GM19023 (cell line): ENCODE data around the gene TVP23A.
A peak's percentile ranks its signal among the peaks of the same experiment; 100 is the strongest.
"Not testable (repeated sequence)": the region's sequence is repeated elsewhere in the genome, so short reads cannot be mapped to it uniquely, and the experiment has no call there.

Experiments used
- ATAC-seq: cut with Tn5 transposase; IDR thresholded peaks from one replicate; pipeline ENCODE4 v1.9.1; 2021; ENCODE audit warnings: mild to moderate bottlenecking, moderate library complexity; ENCODE audit not compliant: unreplicated experiment

The TVP23A gene

GRCh38 chr16:10752843-10753523 is 65.6 kb downstream of the TVP23A start:
- ATAC-seq: peak; percentile 60

GRCh38 chr16:10751291-10751697 is 67.3 kb downstream of the TVP23A start:
- ATAC-seq: no peak

GRCh38 chr16:10750793-10751192 is 67.8 kb downstream of the TVP23A start:
- ATAC-seq: no peak

- ATAC-seq: no peak
These were observed 72.8 kb downstream of the TVP23A start for GRCh38 chr16:10745841-10746240.

- ATAC-seq: no peak
These were observed 74.1 kb downstream of the TVP23A start for GRCh38 chr16:10744370-10745030.

- ATAC-seq: peak; percentile 90
These were observed 74.8 kb downstream of the TVP23A start, which contains the start of gene NUBP1 for GRCh38 chr16:10743610-10744369. NUBP1 (plus strand) TSS chr16:10743842; CDS start chr16:10743864, 22 bp downstream.

GRCh38 chr16:10743227-10743609 is 75.4 kb downstream of the TVP23A start:
- no peak for ATAC-seq

GRCh38 chr16:10741844-10742243 is 76.8 kb downstream of the TVP23A start:
- no peak for ATAC-seq

GRCh38 chr16:10741249-10741648 is 77.3 kb downstream of the TVP23A start:
- not testable (repeated sequence) for ATAC-seq

GRCh38 chr16:10740845-10741208 is 77.8 kb downstream of the TVP23A start:
- no peak for ATAC-seq

- no peak for ATAC-seq
These were observed 78.4 kb downstream of the TVP23A start for GRCh38 chr16:10740000-10740844.

GRCh38 chr16:10738231-10739077 is 80.1 kb downstream of the TVP23A start:
- ATAC-seq: peak; percentile 67

GRCh38 chr16:10737068-10737625 is 81.4 kb downstream of the TVP23A start:
- ATAC-seq: no peak

GRCh38 chr16:10731790-10732189 is 86.8 kb downstream of the TVP23A start:
- ATAC-seq: no peak

GRCh38 chr16:10729104-10730048 is 89.2 kb downstream of the TVP23A start:
- ATAC-seq: no peak

GRCh38 chr16:10728003-10728887 is 90.3 kb downstream of the TVP23A start:
- no peak for ATAC-seq
